Stomach (tissue), 4 donors: ENCODE results near the gene GRAMD2A.

Experiments
- EP300 ChIP-seq: sonication (generic); formaldehyde crosslinking; IDR thresholded peaks from one replicate; pipeline ENCODE4 v1.6.1; 2017; ENCODE audit warnings: antibody characterized with exemption
- POLR2A ChIP-seq, 4 donors: fragments of 450-650 bp; IDR thresholded peaks; one replicate each; pipeline ENCODE4 v1.6.1; 2016; ENCODE audit warnings: antibody characterized with exemption in 4 of 4, control low read depth in 2 of 4, mild to moderate bottlenecking in 1 of 4, moderate library complexity in 1 of 4
- POLR2AphosphoS5 ChIP-seq, 3 donors: sonication (generic); formaldehyde crosslinking; IDR thresholded peaks; one replicate each; pipeline ENCODE4 v1.6.1; 2016; ENCODE audit warnings: antibody characterized with exemption in 3 of 3
- TF ChIP-seq, protein P1 (sequence below), 7 experiments: fragments of 450-650 bp in 4 of 7; fragments of 200-600 bp in 3 of 7; sonication (generic) in 3 of 7; IDR thresholded peaks; one replicate each; pipeline ENCODE4 v1.5.1; 2016 to 2019; ENCODE audit warnings: antibody characterized with exemption in 7 of 7, control low read depth in 2 of 7, mild to moderate bottlenecking in 1 of 7

DNA sequence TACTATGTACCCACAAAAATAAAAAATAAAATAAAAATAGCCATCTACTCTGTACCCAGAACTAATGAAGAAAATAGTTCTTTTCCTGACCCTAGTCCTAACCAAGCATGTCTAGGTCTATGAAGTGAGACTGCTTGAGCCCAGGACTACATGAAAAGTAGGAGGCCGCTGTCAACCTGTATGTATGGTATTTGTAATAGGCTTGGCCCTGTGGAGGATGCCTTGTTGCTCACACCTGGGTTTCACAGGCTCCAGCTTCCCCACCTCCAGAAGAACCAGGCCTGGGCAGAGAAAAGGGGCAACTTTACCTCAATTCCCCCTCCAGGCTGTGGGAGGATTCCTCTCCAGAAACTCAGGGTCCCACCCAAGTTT is 40.3 kb upstream of the GRAMD2A start:
- TF ChIP-seq, protein P1, sequence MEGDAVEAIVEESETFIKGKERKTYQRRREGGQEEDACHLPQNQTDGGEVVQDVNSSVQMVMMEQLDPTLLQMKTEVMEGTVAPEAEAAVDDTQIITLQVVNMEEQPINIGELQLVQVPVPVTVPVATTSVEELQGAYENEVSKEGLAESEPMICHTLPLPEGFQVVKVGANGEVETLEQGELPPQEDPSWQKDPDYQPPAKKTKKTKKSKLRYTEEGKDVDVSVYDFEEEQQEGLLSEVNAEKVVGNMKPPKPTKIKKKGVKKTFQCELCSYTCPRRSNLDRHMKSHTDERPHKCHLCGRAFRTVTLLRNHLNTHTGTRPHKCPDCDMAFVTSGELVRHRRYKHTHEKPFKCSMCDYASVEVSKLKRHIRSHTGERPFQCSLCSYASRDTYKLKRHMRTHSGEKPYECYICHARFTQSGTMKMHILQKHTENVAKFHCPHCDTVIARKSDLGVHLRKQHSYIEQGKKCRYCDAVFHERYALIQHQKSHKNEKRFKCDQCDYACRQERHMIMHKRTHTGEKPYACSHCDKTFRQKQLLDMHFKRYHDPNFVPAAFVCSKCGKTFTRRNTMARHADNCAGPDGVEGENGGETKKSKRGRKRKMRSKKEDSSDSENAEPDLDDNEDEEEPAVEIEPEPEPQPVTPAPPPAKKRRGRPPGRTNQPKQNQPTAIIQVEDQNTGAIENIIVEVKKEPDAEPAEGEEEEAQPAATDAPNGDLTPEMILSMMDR (IDR thresholded peaks at IDR 0.05), result no peak
- no peak for TF ChIP-seq POLR2A (IDR thresholded peaks at IDR 0.05)
- no peak for TF ChIP-seq POLR2AphosphoS5 (IDR thresholded peaks at IDR 0.05)
- no peak for TF ChIP-seq EP300
